Ishikawa (cell line): Measurements from ENCODE around the gene GABRE.

Source experiments
- CEBPB ChIP-seq: IDR thresholded peaks from 2 replicates; pipeline ENCODE4 v1.6.1; 2012
- CREB1 ChIP-seq: IDR thresholded peaks from 2 replicates; pipeline ENCODE4 v1.6.1; 2012; ENCODE audit warnings: low read depth
- EGR1 ChIP-seq: IDR thresholded peaks from 2 replicates; pipeline ENCODE4 v1.6.1; 2012
- EP300 ChIP-seq: IDR thresholded peaks from 2 replicates; pipeline ENCODE4 v1.6.1; 2012; ENCODE audit warnings: borderline replicate concordance
- FOXM1 ChIP-seq: IDR thresholded peaks from 2 replicates; pipeline ENCODE4 v1.6.1; 2012; ENCODE audit warnings: low read depth, borderline replicate concordance
- NFIC ChIP-seq: IDR thresholded peaks from 2 replicates; pipeline ENCODE4 v1.6.1; 2012
- RAD21 ChIP-seq: IDR thresholded peaks from 2 replicates; pipeline ENCODE4 v1.6.1; 2012; ENCODE audit warnings: low read depth
- TAF1 ChIP-seq: IDR thresholded peaks from 2 replicates; pipeline ENCODE4 v1.6.1; 2012; ENCODE audit warnings: low read depth, mild to moderate bottlenecking
- TCF12 ChIP-seq: IDR thresholded peaks from 2 replicates; pipeline ENCODE4 v1.6.1; 2012; ENCODE audit warnings: low read depth
- TEAD4 ChIP-seq: IDR thresholded peaks from 2 replicates; pipeline ENCODE4 v1.6.1; 2012
- YY1 ChIP-seq: IDR thresholded peaks from 2 replicates; pipeline ENCODE4 v1.6.1; 2012; ENCODE audit warnings: low read depth
- ZBTB7A ChIP-seq: IDR thresholded peaks from 2 replicates; pipeline ENCODE4 v1.6.1; 2012; ENCODE audit warnings: low read depth
- TF ChIP-seq, protein P1 (sequence below): IDR thresholded peaks from 2 replicates; pipeline ENCODE4 v1.6.1; 2012
- TF ChIP-seq, protein P2 (sequence below): IDR thresholded peaks from 2 replicates; pipeline ENCODE4 v1.6.1; 2012
- TF ChIP-seq, protein P3 (sequence below): IDR thresholded peaks from 2 replicates; pipeline ENCODE4 v1.6.1; 2012; ENCODE audit warnings: low read depth, mild to moderate bottlenecking

Gene GABRE

DNA sequence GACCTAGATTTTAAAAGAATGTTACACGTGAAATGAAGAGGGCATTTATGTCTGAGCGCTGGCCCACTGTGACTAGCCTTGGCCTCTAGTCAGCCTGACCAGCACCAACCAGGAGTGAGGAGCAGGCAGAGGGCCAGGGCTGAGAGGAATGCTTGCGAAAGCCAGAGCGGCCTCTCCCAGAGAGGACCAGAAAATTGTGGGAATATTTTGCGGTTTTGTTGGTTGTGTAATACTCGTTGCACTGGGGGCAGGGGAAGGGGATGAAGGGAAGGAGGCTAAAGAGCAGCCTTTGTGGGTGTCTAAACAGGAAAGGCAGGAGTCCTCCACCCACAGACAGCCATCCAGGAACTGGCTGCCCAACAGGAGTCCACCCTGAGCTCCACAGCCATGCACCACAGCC is 3.8 kb downstream of the GABRE start:
- TF ChIP-seq, protein P1, sequence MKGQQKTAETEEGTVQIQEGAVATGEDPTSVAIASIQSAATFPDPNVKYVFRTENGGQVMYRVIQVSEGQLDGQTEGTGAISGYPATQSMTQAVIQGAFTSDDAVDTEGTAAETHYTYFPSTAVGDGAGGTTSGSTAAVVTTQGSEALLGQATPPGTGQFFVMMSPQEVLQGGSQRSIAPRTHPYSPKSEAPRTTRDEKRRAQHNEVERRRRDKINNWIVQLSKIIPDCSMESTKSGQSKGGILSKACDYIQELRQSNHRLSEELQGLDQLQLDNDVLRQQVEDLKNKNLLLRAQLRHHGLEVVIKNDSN = no peak
- TF ChIP-seq EP300 (no peak), TCF12 (no peak), CREB1 (no peak), TEAD4 (no peak), CEBPB (0 out of 2 replicates have a peak, but pooled peaks have one; percentile 25)

DNA sequence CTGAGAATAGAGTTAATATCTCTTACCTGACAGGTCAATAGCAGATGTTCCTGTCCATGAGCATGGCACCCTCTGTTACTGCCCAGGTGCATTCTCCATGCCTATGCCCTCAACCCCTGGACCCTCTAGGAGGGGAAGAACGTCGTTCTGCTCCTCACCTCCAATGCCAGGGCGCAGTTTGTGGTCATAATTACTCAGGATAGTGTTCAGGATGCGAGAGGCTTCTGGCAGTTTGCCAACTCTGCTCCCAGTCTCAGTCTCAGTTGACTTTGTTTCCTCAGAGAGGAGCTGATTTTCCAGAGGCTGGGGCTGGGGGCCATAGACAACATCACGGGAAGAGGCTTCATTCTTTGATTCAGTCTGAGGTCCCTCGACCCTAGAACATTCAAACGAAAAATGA is 4.4 kb downstream of the GABRE start:
- TF ChIP-seq YY1 (no peak), EP300 (no peak), CEBPB (no peak), TAF1 (no peak), TEAD4 (no peak), ZBTB7A (no peak), EGR1 (no peak), TCF12 (no peak), CREB1 (no peak), RAD21 (no peak), FOXM1 (no peak), NFIC (no peak)
- TF ChIP-seq, protein P2, sequence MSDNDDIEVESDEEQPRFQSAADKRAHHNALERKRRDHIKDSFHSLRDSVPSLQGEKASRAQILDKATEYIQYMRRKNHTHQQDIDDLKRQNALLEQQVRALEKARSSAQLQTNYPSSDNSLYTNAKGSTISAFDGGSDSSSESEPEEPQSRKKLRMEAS = no peak
- TF ChIP-seq, protein P3, sequence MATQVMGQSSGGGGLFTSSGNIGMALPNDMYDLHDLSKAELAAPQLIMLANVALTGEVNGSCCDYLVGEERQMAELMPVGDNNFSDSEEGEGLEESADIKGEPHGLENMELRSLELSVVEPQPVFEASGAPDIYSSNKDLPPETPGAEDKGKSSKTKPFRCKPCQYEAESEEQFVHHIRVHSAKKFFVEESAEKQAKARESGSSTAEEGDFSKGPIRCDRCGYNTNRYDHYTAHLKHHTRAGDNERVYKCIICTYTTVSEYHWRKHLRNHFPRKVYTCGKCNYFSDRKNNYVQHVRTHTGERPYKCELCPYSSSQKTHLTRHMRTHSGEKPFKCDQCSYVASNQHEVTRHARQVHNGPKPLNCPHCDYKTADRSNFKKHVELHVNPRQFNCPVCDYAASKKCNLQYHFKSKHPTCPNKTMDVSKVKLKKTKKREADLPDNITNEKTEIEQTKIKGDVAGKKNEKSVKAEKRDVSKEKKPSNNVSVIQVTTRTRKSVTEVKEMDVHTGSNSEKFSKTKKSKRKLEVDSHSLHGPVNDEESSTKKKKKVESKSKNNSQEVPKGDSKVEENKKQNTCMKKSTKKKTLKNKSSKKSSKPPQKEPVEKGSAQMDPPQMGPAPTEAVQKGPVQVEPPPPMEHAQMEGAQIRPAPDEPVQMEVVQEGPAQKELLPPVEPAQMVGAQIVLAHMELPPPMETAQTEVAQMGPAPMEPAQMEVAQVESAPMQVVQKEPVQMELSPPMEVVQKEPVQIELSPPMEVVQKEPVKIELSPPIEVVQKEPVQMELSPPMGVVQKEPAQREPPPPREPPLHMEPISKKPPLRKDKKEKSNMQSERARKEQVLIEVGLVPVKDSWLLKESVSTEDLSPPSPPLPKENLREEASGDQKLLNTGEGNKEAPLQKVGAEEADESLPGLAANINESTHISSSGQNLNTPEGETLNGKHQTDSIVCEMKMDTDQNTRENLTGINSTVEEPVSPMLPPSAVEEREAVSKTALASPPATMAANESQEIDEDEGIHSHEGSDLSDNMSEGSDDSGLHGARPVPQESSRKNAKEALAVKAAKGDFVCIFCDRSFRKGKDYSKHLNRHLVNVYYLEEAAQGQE = no peak
- TF ChIP-seq, protein P1 = no peak

DNA sequence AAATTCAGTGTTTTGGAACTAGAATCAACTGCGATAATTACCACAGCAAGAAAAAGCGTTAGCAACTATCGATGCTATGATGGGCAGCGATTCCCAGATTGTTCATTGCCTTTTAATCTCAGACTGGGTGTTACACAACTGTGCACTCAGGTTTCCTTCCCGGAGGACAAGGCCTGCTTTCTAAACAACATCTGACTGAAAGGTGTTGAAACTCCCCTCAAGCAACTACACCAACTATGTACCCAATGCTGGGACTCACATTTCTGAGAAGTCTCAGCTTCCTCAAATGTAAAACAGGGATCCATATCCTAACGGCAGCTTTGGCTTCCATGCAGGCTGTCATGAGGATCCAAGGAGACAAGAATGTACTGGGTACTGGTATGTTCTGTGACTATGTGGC is 8.2 kb downstream of the GABRE start:
- TF ChIP-seq EGR1 (no peak), EP300 (no peak), YY1 (no peak), RAD21 (no peak), CEBPB (no peak), FOXM1 (no peak), TCF12 (no peak), TEAD4 (no peak), TAF1 (no peak), NFIC (no peak), ZBTB7A (no peak), CREB1 (no peak)
- TF ChIP-seq, protein P1 = no peak
- TF ChIP-seq, protein P2 = no peak
- TF ChIP-seq, protein P3 = no peak

DNA sequence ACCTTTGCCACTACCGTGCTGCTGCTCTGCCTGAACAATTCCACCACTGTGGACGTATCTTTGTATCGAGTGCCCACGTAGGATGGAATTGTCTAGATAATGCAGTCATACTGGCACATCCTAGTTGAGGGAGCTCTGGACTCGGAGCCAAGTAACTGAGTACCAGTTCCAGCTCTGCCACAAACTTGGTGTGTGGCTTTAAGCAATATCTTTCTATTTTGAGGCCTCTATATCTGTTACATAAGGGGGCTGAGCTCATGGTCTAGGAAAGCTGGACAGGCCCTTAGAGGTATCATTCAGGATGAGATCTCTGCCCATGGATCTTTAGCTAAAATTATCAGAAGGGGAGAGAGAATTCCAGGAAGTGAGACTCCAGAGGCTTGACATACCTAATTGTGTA is 12.4 kb downstream of the GABRE start:
- no peak for TF ChIP-seq EGR1
- no peak for TF ChIP-seq YY1
- TF ChIP-seq EP300 = no peak
- TF ChIP-seq, protein P1 = no peak

DNA sequence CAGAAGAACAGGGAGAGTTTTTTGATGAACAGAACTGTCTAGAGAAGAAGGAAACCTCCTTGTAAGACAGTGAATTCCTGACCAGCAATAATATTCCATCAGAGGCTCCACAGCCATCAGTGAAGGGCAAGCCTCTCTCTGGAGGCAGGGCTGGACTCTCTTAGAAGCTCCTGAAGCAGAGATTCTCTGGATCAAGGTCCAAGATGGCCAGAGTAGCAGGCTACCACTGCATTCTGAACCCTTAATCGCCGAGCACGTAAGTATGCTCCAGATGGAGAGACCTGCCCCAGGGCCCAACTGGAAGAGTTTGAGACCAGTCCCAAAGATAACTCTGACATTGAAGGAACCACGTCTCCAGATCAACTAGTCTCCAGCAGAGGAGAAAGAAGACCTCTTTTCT is 16.4 kb downstream of the GABRE start:
- no peak for TF ChIP-seq FOXM1
- TF ChIP-seq NFIC = no peak

DNA sequence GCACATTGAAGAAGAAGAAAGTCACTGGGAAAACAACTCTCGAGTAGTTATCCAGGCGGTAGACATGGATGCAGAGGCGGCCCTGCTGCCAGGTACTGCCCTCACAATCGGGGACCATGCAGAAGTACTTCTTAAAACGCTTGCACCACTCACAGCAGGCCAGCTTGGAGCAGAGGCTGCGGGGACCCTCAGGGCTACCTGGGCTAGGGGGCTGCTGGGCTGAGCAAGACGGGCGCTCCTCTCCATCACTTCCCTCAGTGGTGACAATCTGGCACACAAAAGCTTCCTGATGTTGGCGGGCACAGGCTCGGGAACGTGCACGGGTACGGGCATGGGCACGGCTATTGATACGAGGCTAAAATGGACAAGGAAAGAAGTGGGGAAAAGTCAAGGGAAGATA is 19.7 kb downstream of the GABRE start:
- TF ChIP-seq, protein P3 = no peak
- TF ChIP-seq TCF12 (no peak), RAD21 (no peak), TEAD4 (no peak), ZBTB7A (no peak)
- TF ChIP-seq, protein P2 = no peak
